OCI-LY7 (cell line): Measurements from ENCODE around the gene PCED1B. TPM values are rescaled to one million over a fixed set of nuclear protein-coding genes. Genes with fewer than 3 reads are reported as not detected.

ENCODE experiments used
- BruUV-seq: library from RNA; stranded (reverse); fragments of 400-500 nt; replicated peaks from 2 replicates; lab custom pipeline; 2021; lab: Mats Ljungman, UMichigan
- CTCF ChIA-PET: fragments of 300-600 bp; sonication (Branson Sonifier 250); formaldehyde crosslinking; loops from one replicate; lab custom pipeline; 2022; ENCODE audit warnings: antibody characterized with exemption; ENCODE audit not compliant: unreplicated experiment; lab: Charles Lee
- POLR2A ChIA-PET: fragments of 300-600 bp; sonication (Branson Sonifier 250); formaldehyde crosslinking; loops from one replicate; lab custom pipeline; 2022; ENCODE audit warnings: antibody characterized with exemption; lab: Charles Lee
- DNase-seq: peaks from one replicate; pipeline ENCODE4 v3.0.0-alpha.2; 2015; ENCODE audit warnings: low spot score
- H2AFZ ChIP-seq: fragments of 200-600 bp; sonication (generic), shearing (Covaris generic); 2 replicates; pipeline ENCODE4 v1.6.1; 2014; ENCODE audit warnings: mild to moderate bottlenecking, antibody characterized with exemption, low read length, moderate library complexity
- H3K27ac ChIP-seq: fragments of 200-600 bp; sonication (generic); 2 replicates; pipeline ENCODE4 v1.5.1; 2014; ENCODE audit warnings: mixed run types, low read depth, mild to moderate bottlenecking, moderate library complexity, low read length, inconsistent platforms; ENCODE audit not compliant: poor library complexity, severe bottlenecking
- H3K36me3 ChIP-seq: fragments of 200-600 bp; sonication (generic); 2 replicates; pipeline ENCODE4 v1.6.1; 2014; ENCODE audit warnings: mild to moderate bottlenecking, antibody characterized with exemption, low read length, moderate library complexity, mixed read lengths; ENCODE audit not compliant: insufficient read depth
- H3K4me1 ChIP-seq: fragments of 200-600 bp; sonication (generic); 2 replicates; pipeline ENCODE4 v1.5.1; 2014; ENCODE audit warnings: mild to moderate bottlenecking, low read length; ENCODE audit not compliant: insufficient read depth, poor library complexity, severe bottlenecking
- H3K4me2 ChIP-seq: fragments of 200-600 bp; sonication (generic); 2 replicates; pipeline ENCODE4 v1.6.1; 2014; ENCODE audit warnings: mild to moderate bottlenecking, low read length
- H3K4me3 ChIP-seq: fragments of 200-600 bp; sonication (generic); 2 replicates; pipeline ENCODE4 v1.5.1; 2014; ENCODE audit warnings: mild to moderate bottlenecking, low read depth, low read length; ENCODE audit not compliant: poor library complexity, severe bottlenecking
- H3K79me2 ChIP-seq: fragments of 200-600 bp; sonication (generic); 2 replicates; pipeline ENCODE4 v1.6.1; 2016; ENCODE audit warnings: low read depth, mild to moderate bottlenecking, low read length, moderate library complexity, mixed read lengths; ENCODE audit not compliant: insufficient read depth
- H3K9me2 ChIP-seq: fragments of 200-600 bp; sonication (generic); 2 replicates; pipeline ENCODE4 v1.6.1; 2016; ENCODE audit warnings: mild to moderate bottlenecking, low read length, mixed read lengths; ENCODE audit not compliant: insufficient read depth
- H3K9me3 ChIP-seq: fragments of 200-600 bp; sonication (generic); 2 replicates; pipeline ENCODE4 v1.6.1; 2014; ENCODE audit warnings: mild to moderate bottlenecking, mixed run types, low read length, mixed read lengths
- H4K20me1 ChIP-seq: fragments of 200-600 bp; sonication (generic); 2 replicates; pipeline ENCODE4 v1.6.1; 2014; ENCODE audit warnings: mild to moderate bottlenecking, antibody characterized with exemption, low read length, moderate library complexity, mixed read lengths; ENCODE audit not compliant: insufficient read depth
- CTCF ChIP-seq: fragments of 200-600 bp; sonication (generic); conservative IDR thresholded peaks from 2 replicates; pipeline ENCODE4 v1.5.1; 2014; ENCODE audit warnings: mild to moderate bottlenecking, antibody characterized with exemption, low read length, moderate library complexity, mixed read lengths
- EZH2phosphoT487 ChIP-seq: fragments of 200-600 bp; sonication (generic); IDR thresholded peaks from 2 replicates; pipeline ENCODE4 v1.6.1; 2018; ENCODE audit warnings: low read depth, borderline replicate concordance, mild to moderate bottlenecking, mixed run types, antibody characterized with exemption, low read length, moderate library complexity, mixed read lengths
- intact Hi-C: fragments of 100-400 bp; cut with micrococcal nuclease; formaldehyde crosslinking; loops from one replicate; pipeline ENCODE4 v1.10.0; 2022; ENCODE audit not compliant: unreplicated experiment
- total RNA-seq, 2 experiments: library from RNA; depleted of rRNA in 1 of 2; stranded (reverse); fragments of >200 nt in 1 of 2; shearing (Covaris generic) in 1 of 2; gene quantifications; 2 replicates each; pipeline ENCODE4 v1.2.3, GENCODE V29; 2014 to 2022

The PCED1B gene
- total RNA-seq, 2 experiments from 2014 or later: 8.4 to 24.3 TPM

GRCh38 chr12:47234576-47235141 is 155.2 kb downstream of the PCED1B start:
- H3K79me2 ChIP-seq: no peaks in the 10 kb centered on the region
- no peaks in the 10 kb centered on the region for H4K20me1 ChIP-seq
- no peak overlapping the region for H3K27ac ChIP-seq
- intact Hi-C loops: no loop called here
- no peak for TF ChIP-seq CTCF
- H3K36me3 ChIP-seq: peaks cover 24% of the 10 kb centered on the region
- no peaks in the 10 kb centered on the region for H3K4me1 ChIP-seq
- no peak overlapping the region for H2AFZ ChIP-seq
- H3K4me2 ChIP-seq: no peak overlapping the region
- H3K9me2 ChIP-seq: no peaks in the 10 kb centered on the region
- no peaks in the 10 kb centered on the region for H3K9me3 ChIP-seq
- ChIA-PET CTCF (no interaction called here), POLR2A (interaction anchor here (1.0 to 2.1 kb wide), 2 partner anchors 15 to 16 kb away, joined by 8 read pairs; no protein-coding TSS in a partner anchor)
- no peak for DNase-seq
- no peak overlapping the region for H3K4me3 ChIP-seq
- BruUV-seq: no TSS peak

DNA sequence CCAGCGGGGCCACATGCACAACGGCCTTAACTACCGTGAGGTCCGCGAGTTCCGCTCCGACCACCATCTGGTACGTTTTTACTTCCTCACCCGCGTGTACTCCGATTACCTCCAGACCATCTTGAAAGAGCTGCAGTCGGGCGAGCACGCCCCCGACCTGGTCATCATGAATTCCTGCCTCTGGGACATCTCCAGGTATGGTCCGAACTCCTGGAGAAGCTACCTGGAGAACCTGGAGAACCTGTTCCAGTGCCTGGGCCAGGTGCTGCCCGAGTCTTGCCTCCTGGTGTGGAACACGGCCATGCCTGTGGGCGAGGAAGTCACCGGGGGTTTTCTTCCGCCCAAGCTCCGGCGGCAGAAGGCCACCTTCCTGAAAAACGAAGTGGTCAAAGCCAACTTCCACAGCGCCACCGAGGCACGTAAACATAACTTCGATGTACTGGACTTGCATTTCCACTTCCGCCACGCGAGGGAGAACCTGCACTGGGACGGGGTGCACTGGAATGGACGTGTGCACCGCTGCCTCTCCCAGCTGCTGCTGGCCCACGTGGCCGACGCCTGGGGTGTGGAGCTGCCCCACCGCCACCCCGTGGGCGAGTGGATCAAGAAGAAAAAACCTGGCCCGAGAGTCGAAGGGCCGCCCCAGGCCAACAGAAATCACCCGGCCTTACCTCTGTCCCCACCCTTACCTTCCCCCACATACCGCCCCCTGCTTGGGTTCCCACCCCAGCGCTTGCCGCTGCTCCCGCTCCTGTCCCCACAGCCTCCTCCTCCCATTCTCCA is 156.0 kb downstream of the PCED1B start:
- Histone ChIP-seq H3K4me1 (no peaks in the 10 kb centered on the region), H3K27ac (no peak overlapping the region), H3K9me3 (no peaks in the 10 kb centered on the region), H3K79me2 (no peaks in the 10 kb centered on the region), H3K36me3 (peaks cover 24% of the 10 kb centered on the region), H3K4me2 (no peak overlapping the region), H4K20me1 (no peaks in the 10 kb centered on the region), H3K9me2 (no peaks in the 10 kb centered on the region), H3K4me3 (no peak overlapping the region), H2AFZ (no peak overlapping the region)
- no TSS peak for BruUV-seq
- intact Hi-C loops: no loop called here
- DNase-seq: no peak
- TF ChIP-seq EZH2phosphoT487 (no peak), CTCF (no peak)
- CTCF ChIA-PET: no interaction called here
- POLR2A ChIA-PET: interaction anchor here (1.0 kb wide), 1 partner anchor 15 kb away, joined by 8 read pairs; no protein-coding TSS in a partner anchor
